Measurements from ENCODE around the gene ENGASE.

ENGASE gene

DNA sequence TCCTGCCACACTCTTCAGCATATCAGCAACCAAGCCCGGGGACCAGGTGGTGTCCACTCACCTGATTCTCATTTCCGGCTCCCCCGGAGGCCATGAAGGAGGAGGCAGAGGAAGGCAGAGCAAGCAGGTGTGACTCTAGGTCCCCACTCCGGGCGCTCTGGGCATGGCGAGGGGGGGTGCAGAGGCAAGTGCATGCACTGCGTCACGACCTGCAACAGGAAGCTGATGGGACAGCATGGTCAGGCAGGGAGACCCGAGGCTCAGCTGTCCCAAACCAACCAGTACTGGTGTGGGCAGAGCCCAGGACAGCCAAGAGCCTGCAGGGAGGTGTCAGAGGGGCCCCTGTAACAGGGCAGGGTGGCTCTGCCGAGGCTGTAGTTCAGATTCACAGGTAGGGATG is 2.1 kb upstream of the ENGASE start:
- TF ChIP-seq YY1 (IDR thresholded peaks at IDR 0.05; ENCODE audit: low read depth) (no peak), TEAD4 (IDR thresholded peaks at IDR 0.05) (no peak), TCF12 (IDR thresholded peaks at IDR 0.05; ENCODE audit: low read depth) (no peak), ZBTB7A (IDR thresholded peaks at IDR 0.05; ENCODE audit: low read depth) (no peak), EP300 (IDR thresholded peaks at IDR 0.05; ENCODE audit: borderline replicate concordance) (no peak), NFIC (IDR thresholded peaks at IDR 0.05) (no peak), RAD21 (IDR thresholded peaks at IDR 0.05; ENCODE audit: low read depth) (no peak), USF1 (IDR thresholded peaks at IDR 0.05) (no peak)
- TF ChIP-seq, protein P1, sequence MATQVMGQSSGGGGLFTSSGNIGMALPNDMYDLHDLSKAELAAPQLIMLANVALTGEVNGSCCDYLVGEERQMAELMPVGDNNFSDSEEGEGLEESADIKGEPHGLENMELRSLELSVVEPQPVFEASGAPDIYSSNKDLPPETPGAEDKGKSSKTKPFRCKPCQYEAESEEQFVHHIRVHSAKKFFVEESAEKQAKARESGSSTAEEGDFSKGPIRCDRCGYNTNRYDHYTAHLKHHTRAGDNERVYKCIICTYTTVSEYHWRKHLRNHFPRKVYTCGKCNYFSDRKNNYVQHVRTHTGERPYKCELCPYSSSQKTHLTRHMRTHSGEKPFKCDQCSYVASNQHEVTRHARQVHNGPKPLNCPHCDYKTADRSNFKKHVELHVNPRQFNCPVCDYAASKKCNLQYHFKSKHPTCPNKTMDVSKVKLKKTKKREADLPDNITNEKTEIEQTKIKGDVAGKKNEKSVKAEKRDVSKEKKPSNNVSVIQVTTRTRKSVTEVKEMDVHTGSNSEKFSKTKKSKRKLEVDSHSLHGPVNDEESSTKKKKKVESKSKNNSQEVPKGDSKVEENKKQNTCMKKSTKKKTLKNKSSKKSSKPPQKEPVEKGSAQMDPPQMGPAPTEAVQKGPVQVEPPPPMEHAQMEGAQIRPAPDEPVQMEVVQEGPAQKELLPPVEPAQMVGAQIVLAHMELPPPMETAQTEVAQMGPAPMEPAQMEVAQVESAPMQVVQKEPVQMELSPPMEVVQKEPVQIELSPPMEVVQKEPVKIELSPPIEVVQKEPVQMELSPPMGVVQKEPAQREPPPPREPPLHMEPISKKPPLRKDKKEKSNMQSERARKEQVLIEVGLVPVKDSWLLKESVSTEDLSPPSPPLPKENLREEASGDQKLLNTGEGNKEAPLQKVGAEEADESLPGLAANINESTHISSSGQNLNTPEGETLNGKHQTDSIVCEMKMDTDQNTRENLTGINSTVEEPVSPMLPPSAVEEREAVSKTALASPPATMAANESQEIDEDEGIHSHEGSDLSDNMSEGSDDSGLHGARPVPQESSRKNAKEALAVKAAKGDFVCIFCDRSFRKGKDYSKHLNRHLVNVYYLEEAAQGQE (IDR thresholded peaks at IDR 0.05; ENCODE audit: low read depth), result no peak

DNA sequence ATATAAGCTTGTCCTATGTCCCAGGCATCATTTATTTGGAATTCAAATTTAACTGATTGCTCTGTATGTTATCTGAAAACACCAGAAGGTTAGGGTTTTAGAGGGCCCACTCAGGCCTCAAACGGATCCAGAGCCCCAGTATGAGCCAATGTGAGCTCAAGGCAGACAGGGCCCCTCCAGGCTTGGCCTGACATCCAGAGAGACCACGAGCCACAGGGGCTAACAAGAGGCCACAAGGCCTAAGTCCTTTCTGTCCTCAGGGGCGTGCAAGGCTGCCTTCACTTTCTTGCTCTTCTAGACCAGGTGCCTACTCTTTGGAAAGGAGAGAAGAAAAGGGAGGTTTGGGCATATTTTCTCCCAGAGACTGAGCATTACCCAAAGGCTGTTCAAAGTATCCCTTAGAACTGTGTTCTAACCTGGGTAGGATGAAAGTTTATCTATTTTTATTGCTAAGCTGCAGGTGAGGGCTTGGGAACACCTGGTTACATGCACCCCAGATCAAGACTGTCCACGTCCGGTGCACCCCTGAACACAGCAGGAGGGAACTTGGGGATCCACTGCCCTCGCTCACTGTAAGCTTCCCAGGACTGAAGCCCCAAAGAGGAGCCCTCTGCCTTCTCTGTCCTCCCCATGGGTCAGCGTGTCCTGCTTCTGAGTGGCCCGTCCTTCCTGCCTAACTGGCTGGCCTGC is 1.5 kb upstream of the ENGASE start:
- TF ChIP-seq CEBPB (IDR thresholded peaks at IDR 0.05), result no peak
- no peak for TF ChIP-seq EP300 (IDR thresholded peaks at IDR 0.05; ENCODE audit: borderline replicate concordance)
- TF ChIP-seq USF1 (IDR thresholded peaks at IDR 0.05), result no peak
- TF ChIP-seq FOXM1 (IDR thresholded peaks at IDR 0.05; ENCODE audit: borderline replicate concordance, low read depth), result no peak
- TF ChIP-seq, protein P1 (IDR thresholded peaks at IDR 0.05; ENCODE audit: low read depth), result no peak
- TF ChIP-seq TEAD4 (IDR thresholded peaks at IDR 0.05), result no peak
- TF ChIP-seq RAD21 (IDR thresholded peaks at IDR 0.05; ENCODE audit: low read depth), result no peak
- TF ChIP-seq EGR1 (IDR thresholded peaks at IDR 0.05), result no peak
- no peak for TF ChIP-seq TAF1 (IDR thresholded peaks at IDR 0.05; ENCODE audit: low read depth)
- TF ChIP-seq NFIC (IDR thresholded peaks at IDR 0.05), result no peak

- TF ChIP-seq CREB1 (IDR thresholded peaks at IDR 0.05; ENCODE audit: low read depth) (no peak), TCF12 (IDR thresholded peaks at IDR 0.05; ENCODE audit: low read depth) (no peak), TAF1 (IDR thresholded peaks at IDR 0.05; ENCODE audit: low read depth) (no peak), NFIC (IDR thresholded peaks at IDR 0.05) (no peak), EGR1 (IDR thresholded peaks at IDR 0.05) (no peak)
- TF ChIP-seq, protein P2, sequence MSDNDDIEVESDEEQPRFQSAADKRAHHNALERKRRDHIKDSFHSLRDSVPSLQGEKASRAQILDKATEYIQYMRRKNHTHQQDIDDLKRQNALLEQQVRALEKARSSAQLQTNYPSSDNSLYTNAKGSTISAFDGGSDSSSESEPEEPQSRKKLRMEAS (IDR thresholded peaks at IDR 0.05), result no peak
These were observed 927 bp upstream of the ENGASE start for GRCh38 chr17:79073706-79074088.

GRCh38 chr17:79074121-79074648 is 439 bp upstream of the ENGASE start:
- TF ChIP-seq CEBPB (IDR thresholded peaks at IDR 0.05), result peak; percentile 62

GRCh38 chr17:79075446-79075750 is 774 bp downstream of the ENGASE start:
- TF ChIP-seq FOXM1 (IDR thresholded peaks at IDR 0.05; ENCODE audit: borderline replicate concordance, low read depth), result no peak

DNA sequence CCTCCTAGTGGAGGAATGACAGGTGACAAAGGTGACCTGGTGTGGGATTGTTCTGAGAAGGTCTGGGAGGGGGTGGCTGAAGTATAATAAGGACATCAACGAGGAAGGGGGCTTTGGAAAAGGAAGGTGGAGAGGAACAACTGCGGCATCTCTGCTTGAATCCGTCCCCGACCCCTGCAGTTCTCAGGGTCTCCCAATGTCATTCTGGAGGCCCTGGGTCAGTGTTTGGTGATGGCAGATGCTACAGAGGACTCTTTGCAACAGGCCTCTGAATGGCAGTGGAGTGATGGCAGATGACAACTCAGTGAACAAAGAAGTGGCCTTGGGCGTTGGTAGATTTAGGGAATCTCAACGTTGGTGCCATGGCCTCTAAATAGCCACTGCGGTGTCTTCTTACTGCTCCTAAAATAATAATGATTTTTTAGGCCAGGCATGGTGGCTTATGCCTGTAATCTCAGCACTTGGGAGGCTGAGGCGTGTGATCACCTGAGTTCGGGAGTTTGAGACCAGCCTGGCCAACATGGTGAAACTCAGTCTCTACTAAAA is 1.3 kb downstream of the ENGASE start:
- TF ChIP-seq ZBTB7A (IDR thresholded peaks at IDR 0.05; ENCODE audit: low read depth) (no peak), EP300 (IDR thresholded peaks at IDR 0.05; ENCODE audit: borderline replicate concordance) (no peak), TEAD4 (IDR thresholded peaks at IDR 0.05) (no peak), CREB1 (IDR thresholded peaks at IDR 0.05; ENCODE audit: low read depth) (no peak), TCF12 (IDR thresholded peaks at IDR 0.05; ENCODE audit: low read depth) (no peak), EGR1 (IDR thresholded peaks at IDR 0.05) (no peak), NFIC (IDR thresholded peaks at IDR 0.05) (no peak), YY1 (IDR thresholded peaks at IDR 0.05; ENCODE audit: low read depth) (no peak), RAD21 (IDR thresholded peaks at IDR 0.05; ENCODE audit: low read depth) (no peak), FOXM1 (IDR thresholded peaks at IDR 0.05; ENCODE audit: borderline replicate concordance, low read depth) (no peak), CEBPB (IDR thresholded peaks at IDR 0.05) (no peak), USF1 (IDR thresholded peaks at IDR 0.05) (no peak), TAF1 (IDR thresholded peaks at IDR 0.05; ENCODE audit: low read depth) (no peak)
- TF ChIP-seq, protein P2 (IDR thresholded peaks at IDR 0.05), result no peak
- TF ChIP-seq, protein P1 (IDR thresholded peaks at IDR 0.05; ENCODE audit: low read depth), result no peak
